HEK293 (cell line): ENCODE measurements around the gene CCDC63.

Experiments used
- CTCF ChIA-PET: fragments of 350-600 bp; formaldehyde crosslinking; extraction: SDS; loops from one replicate; lab custom pipeline; 2021; ENCODE audit warnings: antibody characterized with exemption; lab: Yijun Ruan, JAX
- POLR2A ChIA-PET: fragments of 300-600 bp; formaldehyde crosslinking; extraction: SDS; loops from one replicate; lab custom pipeline; 2020; ENCODE audit warnings: antibody characterized with exemption, inconsistent platforms; lab: Yijun Ruan, JAX
- H3K27ac ChIP-seq: fragments of 200-500 bp; sonication (Bioruptor generic); 2 replicates; pipeline ENCODE4 v1.5.1; 2014; ENCODE audit warnings: low read depth, low read length, control low read depth, inconsistent platforms; ENCODE audit errors: extremely low read depth
- H3K36me3 ChIP-seq, 2 experiments: fragments of 200-500 bp in 1 of 2; sonication (Bioruptor generic) in 1 of 2; 1 replicate in 1 of 2; 2 replicates in 1 of 2; pipeline ENCODE4 v1.5.1; 2014 to 2017; ENCODE audit warnings: inconsistent platforms in 2 of 2, low read length in 2 of 2; ENCODE audit not compliant: control insufficient read depth in 2 of 2, insufficient read depth in 1 of 2
- H3K4me1 ChIP-seq: fragments of 200-500 bp; sonication (Bioruptor generic); 2 replicates; pipeline ENCODE4 v1.5.1; 2014; ENCODE audit warnings: mild to moderate bottlenecking, low read length, inconsistent platforms; ENCODE audit not compliant: control insufficient read depth, insufficient read depth
- H3K4me3 ChIP-seq: 2 replicates; pipeline ENCODE4 v1.5.1; 2011; ENCODE audit warnings: low read depth, mild to moderate bottlenecking, control low read depth, low read length, moderate library complexity
- H3K9me3 ChIP-seq: fragments of 200-500 bp; sonication (Bioruptor generic); 2 replicates; pipeline ENCODE4 v1.5.1; 2014; ENCODE audit warnings: low read depth, low read length, inconsistent platforms; ENCODE audit not compliant: control insufficient read depth, insufficient read depth
- BCL11A ChIP-seq: fragments of 450-650 bp; formaldehyde crosslinking; IDR thresholded peaks from 2 replicates; pipeline ENCODE4 v1.5.1; 2016; ENCODE audit warnings: low read depth, missing biosample characterization, missing genetic modification characterization
- GLIS2 ChIP-seq: fragments of 450-650 bp; formaldehyde crosslinking; IDR thresholded peaks from 2 replicates; pipeline ENCODE4 v1.5.1; 2016; ENCODE audit warnings: missing biosample characterization, missing genetic modification characterization
- MEIS1 ChIP-seq: sonication (generic); formaldehyde crosslinking; IDR thresholded peaks from 2 replicates; pipeline ENCODE4 v1.8.1; 2022; ENCODE audit warnings: missing genetic modification reagents, mild to moderate bottlenecking, borderline replicate concordance
- ZBTB20 ChIP-seq: fragments of 450-650 bp; formaldehyde crosslinking; IDR thresholded peaks from 2 replicates; pipeline ENCODE4 v1.5.1; 2016; ENCODE audit warnings: missing biosample characterization, missing genetic modification characterization
- ZBTB7A ChIP-seq: fragments of 450-650 bp; formaldehyde crosslinking; IDR thresholded peaks from 2 replicates; pipeline ENCODE4 v1.5.1; 2016; ENCODE audit warnings: low read depth, missing biosample characterization, missing genetic modification characterization
- ZEB2 ChIP-seq: fragments of 450-650 bp; formaldehyde crosslinking; IDR thresholded peaks from 2 replicates; pipeline ENCODE4 v1.5.1; 2016; ENCODE audit warnings: missing biosample characterization, missing genetic modification characterization
- ZFHX2 ChIP-seq: fragments of 450-650 bp; formaldehyde crosslinking; conservative IDR thresholded peaks from 2 replicates; pipeline ENCODE4 v1.5.1; 2016; ENCODE audit warnings: missing biosample characterization, missing genetic modification characterization
- ZNF112 ChIP-seq: fragments of 450-650 bp; formaldehyde crosslinking; IDR thresholded peaks from 2 replicates; pipeline ENCODE4 v1.5.0; 2017; ENCODE audit warnings: missing biosample characterization, missing genetic modification characterization
- ZNF132 ChIP-seq: fragments of 450-650 bp; formaldehyde crosslinking; IDR thresholded peaks from 2 replicates; pipeline ENCODE4 v1.5.1; 2017; ENCODE audit warnings: missing biosample characterization, missing genetic modification characterization, borderline replicate concordance
- ZNF175 ChIP-seq: fragments of 450-650 bp; formaldehyde crosslinking; IDR thresholded peaks from 2 replicates; pipeline ENCODE4 v1.5.1; 2016; ENCODE audit warnings: missing biosample characterization, missing genetic modification characterization
- ZNF184 ChIP-seq: fragments of 450-650 bp; IDR thresholded peaks from 2 replicates; pipeline ENCODE4 v1.5.1; 2018; ENCODE audit warnings: missing biosample characterization, mild to moderate bottlenecking, missing genetic modification characterization
- ZNF302 ChIP-seq: fragments of 450-650 bp; formaldehyde crosslinking; IDR thresholded peaks from 2 replicates; pipeline ENCODE4 v1.5.1; 2016; ENCODE audit warnings: missing biosample characterization, missing genetic modification characterization, low read depth
- ZNF311 ChIP-seq: fragments of 450-650 bp; formaldehyde crosslinking; IDR thresholded peaks from 2 replicates; pipeline ENCODE4 v1.5.1; 2017; ENCODE audit warnings: missing biosample characterization, missing genetic modification characterization, borderline replicate concordance
- ZNF391 ChIP-seq: fragments of 450-650 bp; formaldehyde crosslinking; IDR thresholded peaks from 2 replicates; pipeline ENCODE4 v1.5.1; 2016; ENCODE audit warnings: low read depth, missing biosample characterization, missing genetic modification characterization, borderline replicate concordance
- ZNF426 ChIP-seq: fragments of 450-650 bp; formaldehyde crosslinking; IDR thresholded peaks from 2 replicates; pipeline ENCODE4 v1.5.1; 2017; ENCODE audit warnings: missing biosample characterization, missing genetic modification characterization, mild to moderate bottlenecking, inconsistent platforms, moderate library complexity
- ZNF521 ChIP-seq: fragments of 450-650 bp; formaldehyde crosslinking; IDR thresholded peaks from 2 replicates; pipeline ENCODE4 v1.5.1; 2017; ENCODE audit warnings: missing biosample characterization, mild to moderate bottlenecking, missing genetic modification characterization
- ZNF571 ChIP-seq: fragments of 450-650 bp; formaldehyde crosslinking; IDR thresholded peaks from 2 replicates; pipeline ENCODE4 v1.5.0; 2017; ENCODE audit warnings: missing biosample characterization, missing genetic modification characterization
- ZNF600 ChIP-seq: fragments of 450-650 bp; formaldehyde crosslinking; IDR thresholded peaks from 2 replicates; pipeline ENCODE4 v1.5.1; 2016; ENCODE audit warnings: missing biosample characterization, missing genetic modification characterization
- ZNF701 ChIP-seq: fragments of 450-650 bp; formaldehyde crosslinking; IDR thresholded peaks from 2 replicates; pipeline ENCODE4 v1.5.1; 2016; ENCODE audit warnings: missing biosample characterization, missing genetic modification characterization
- ZNF792 ChIP-seq: fragments of 450-650 bp; formaldehyde crosslinking; IDR thresholded peaks from 2 replicates; pipeline ENCODE4 v1.5.1; 2016; ENCODE audit warnings: missing biosample characterization, missing genetic modification characterization
- TF ChIP-seq, protein P1 (sequence below): fragments of 450-650 bp; formaldehyde crosslinking; IDR thresholded peaks from 2 replicates; pipeline ENCODE4 v1.5.1; 2016; ENCODE audit warnings: missing biosample characterization, missing genetic modification characterization
- TF ChIP-seq, protein P2 (sequence below): fragments of 450-650 bp; formaldehyde crosslinking; IDR thresholded peaks from 2 replicates; pipeline ENCODE4 v1.5.1; 2016; ENCODE audit warnings: missing biosample characterization, missing genetic modification characterization, low read depth
- TF ChIP-seq, protein P3 (sequence below): fragments of 450-650 bp; formaldehyde crosslinking; IDR thresholded peaks from 2 replicates; pipeline ENCODE4 v1.5.1; 2016; ENCODE audit warnings: missing biosample characterization, missing genetic modification characterization

The CCDC63 gene

DNA sequence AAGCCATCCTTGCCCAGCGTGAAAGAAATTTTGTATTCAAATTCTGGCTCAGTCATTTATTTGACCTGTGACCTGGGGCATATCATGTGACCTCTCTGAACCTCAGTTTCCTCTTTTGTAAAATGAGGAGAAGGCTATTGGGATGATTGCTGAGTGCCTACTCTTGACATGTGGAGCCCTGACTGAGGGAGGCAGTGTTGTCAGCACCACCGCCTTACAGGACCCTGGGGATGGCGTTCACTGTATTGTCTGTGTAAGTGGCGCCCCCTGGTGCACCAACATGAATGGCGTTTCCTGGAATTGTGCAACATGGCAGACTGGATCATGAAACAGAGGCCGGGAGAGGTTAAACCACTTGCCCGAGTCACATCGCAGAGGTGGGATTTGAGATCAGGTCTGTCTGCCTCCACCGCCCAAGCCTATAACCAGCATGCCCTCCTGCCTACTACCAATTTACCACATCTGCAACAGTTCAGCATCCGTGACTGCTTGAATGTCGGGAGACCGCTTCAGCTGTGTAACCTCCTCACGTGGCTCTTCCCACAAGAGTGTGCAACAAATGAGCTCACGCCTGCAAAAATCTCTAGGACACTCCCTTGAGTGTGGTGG is 20.1 kb upstream of the CCDC63 start (continued):
- TF ChIP-seq ZNF311 (no peak), MEIS1 (CRISPR knock-in tag) (no peak), ZNF521 (tag by site-specific recombination) (no peak), ZNF391 (0 out of 2 replicates have a peak, but pooled peaks have one; percentile 67), ZBTB7A (tag by site-specific recombination) (no peak), ZNF302 (tag by site-specific recombination) (no peak), ZBTB20 (tag by site-specific recombination) (peak; percentile 33; the same call in 1 of the 2 replicates), ZNF132 (tag by site-specific recombination) (no peak), ZNF426 (tag by site-specific recombination) (no peak), ZNF112 (tag by site-specific recombination) (no peak), ZNF571 (no peak)
- TF ChIP-seq, protein P1, sequence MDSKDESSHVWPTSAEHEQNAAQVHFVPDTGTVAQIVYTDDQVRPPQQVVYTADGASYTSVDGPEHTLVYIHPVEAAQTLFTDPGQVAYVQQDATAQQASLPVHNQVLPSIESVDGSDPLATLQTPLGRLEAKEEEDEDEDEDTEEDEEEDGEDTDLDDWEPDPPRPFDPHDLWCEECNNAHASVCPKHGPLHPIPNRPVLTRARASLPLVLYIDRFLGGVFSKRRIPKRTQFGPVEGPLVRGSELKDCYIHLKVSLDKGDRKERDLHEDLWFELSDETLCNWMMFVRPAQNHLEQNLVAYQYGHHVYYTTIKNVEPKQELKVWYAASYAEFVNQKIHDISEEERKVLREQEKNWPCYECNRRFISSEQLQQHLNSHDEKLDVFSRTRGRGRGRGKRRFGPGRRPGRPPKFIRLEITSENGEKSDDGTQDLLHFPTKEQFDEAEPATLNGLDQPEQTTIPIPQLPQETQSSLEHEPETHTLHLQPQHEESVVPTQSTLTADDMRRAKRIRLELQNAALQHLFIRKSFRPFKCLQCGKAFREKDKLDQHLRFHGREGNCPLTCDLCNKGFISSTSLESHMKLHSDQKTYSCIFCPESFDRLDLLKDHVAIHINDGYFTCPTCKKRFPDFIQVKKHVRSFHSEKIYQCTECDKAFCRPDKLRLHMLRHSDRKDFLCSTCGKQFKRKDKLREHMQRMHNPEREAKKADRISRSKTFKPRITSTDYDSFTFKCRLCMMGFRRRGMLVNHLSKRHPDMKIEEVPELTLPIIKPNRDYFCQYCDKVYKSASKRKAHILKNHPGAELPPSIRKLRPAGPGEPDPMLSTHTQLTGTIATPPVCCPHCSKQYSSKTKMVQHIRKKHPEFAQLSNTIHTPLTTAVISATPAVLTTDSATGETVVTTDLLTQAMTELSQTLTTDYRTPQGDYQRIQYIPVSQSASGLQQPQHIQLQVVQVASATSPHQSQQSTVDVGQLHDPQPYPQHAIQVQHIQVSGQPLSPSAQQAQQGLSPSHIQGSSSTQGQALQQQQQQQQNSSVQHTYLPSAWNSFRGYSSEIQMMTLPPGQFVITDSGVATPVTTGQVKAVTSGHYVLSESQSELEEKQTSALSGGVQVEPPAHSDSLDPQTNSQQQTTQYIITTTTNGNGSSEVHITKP (tag by site-specific recombination): peak; percentile 97

DNA sequence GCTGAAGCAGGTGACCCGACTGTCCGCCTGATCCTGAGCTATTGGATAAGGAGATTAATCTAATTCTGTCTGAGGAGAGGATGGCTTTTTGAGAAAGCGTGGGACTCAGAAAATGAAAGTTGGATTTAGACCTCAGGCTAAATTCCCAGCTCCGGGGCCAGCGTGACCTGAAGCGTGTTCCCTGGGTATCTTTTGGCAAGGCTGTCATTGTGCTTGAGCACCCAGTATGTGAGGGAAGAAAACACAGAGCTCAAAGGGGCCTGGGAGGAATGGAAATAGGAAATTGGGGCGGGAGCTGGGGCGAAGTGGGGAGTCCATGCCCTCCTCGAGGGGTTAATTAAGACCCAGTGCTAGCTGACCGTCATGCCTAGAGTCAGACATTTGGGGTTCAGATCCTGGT is 17.5 kb upstream of the CCDC63 start:
- Histone ChIP-seq H3K4me3 (no peak overlapping the region), H3K36me3 (no peaks in the 10 kb centered on the region), H3K9me3 (no peaks in the 10 kb centered on the region), H3K27ac (no peak overlapping the region), H3K4me1 (no peaks in the 10 kb centered on the region)
- POLR2A ChIA-PET: no interaction called here
- CTCF ChIA-PET: interaction anchor here (0.6 kb wide), 2 partner anchors 172 to 263 kb away, joined by 3 to 4 read pairs; no protein-coding TSS in a partner anchor
- TF ChIP-seq ZNF701 (tag by site-specific recombination) (no peak), ZFHX2 (no peak), ZNF184 (tag by site-specific recombination) (no peak), ZEB2 (tag by site-specific recombination) (no peak), ZNF175 (tag by site-specific recombination) (no peak), BCL11A (tag by site-specific recombination) (no peak), GLIS2 (tag by site-specific recombination) (no peak), ZNF600 (tag by site-specific recombination) (no peak), ZNF792 (tag by site-specific recombination) (no peak)
- TF ChIP-seq, protein P2, sequence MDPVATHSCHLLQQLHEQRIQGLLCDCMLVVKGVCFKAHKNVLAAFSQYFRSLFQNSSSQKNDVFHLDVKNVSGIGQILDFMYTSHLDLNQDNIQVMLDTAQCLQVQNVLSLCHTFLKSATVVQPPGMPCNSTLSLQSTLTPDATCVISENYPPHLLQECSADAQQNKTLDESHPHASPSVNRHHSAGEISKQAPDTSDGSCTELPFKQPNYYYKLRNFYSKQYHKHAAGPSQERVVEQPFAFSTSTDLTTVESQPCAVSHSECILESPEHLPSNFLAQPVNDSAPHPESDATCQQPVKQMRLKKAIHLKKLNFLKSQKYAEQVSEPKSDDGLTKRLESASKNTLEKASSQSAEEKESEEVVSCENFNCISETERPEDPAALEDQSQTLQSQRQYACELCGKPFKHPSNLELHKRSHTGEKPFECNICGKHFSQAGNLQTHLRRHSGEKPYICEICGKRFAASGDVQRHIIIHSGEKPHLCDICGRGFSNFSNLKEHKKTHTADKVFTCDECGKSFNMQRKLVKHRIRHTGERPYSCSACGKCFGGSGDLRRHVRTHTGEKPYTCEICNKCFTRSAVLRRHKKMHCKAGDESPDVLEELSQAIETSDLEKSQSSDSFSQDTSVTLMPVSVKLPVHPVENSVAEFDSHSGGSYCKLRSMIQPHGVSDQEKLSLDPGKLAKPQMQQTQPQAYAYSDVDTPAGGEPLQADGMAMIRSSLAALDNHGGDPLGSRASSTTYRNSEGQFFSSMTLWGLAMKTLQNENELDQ (tag by site-specific recombination): no peak
- TF ChIP-seq, protein P3, sequence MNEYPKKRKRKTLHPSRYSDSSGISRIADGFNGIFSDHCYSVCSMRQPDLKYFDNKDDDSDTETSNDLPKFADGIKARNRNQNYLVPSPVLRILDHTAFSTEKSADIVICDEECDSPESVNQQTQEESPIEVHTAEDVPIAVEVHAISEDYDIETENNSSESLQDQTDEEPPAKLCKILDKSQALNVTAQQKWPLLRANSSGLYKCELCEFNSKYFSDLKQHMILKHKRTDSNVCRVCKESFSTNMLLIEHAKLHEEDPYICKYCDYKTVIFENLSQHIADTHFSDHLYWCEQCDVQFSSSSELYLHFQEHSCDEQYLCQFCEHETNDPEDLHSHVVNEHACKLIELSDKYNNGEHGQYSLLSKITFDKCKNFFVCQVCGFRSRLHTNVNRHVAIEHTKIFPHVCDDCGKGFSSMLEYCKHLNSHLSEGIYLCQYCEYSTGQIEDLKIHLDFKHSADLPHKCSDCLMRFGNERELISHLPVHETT (tag by site-specific recombination): no peak
